Epithelial cell of proximal tubule (primary cell): ENCODE results near the gene WDR74. TPM values are rescaled to one million over a fixed set of nuclear protein-coding genes. Genes with fewer than 3 reads are reported as not detected.

Experiments
- DNase-seq: peaks from one replicate; pipeline ENCODE4 v3.0.0-alpha.2; 2011; ENCODE audit warnings: low read depth
- H3K4me3 ChIP-seq: 2 replicates; pipeline ENCODE4 v1.5.1; 2011; ENCODE audit warnings: low read depth, mild to moderate bottlenecking, low read length
- total RNA-seq: library from RNA; depleted of rRNA; stranded (reverse); fragments of >200 nt; gene quantifications from 2 replicates; pipeline ENCODE4 v1.2.3, GENCODE V29; 2015
- TF ChIP-seq, protein P1 (sequence below): conservative IDR thresholded peaks from 2 replicates; pipeline ENCODE4 v1.5.1; 2012; ENCODE audit warnings: low read depth, mild to moderate bottlenecking, low read length

Gene WDR74
- total RNA-seq, 1 donor from 2014 or later = 55.3 TPM

DNA sequence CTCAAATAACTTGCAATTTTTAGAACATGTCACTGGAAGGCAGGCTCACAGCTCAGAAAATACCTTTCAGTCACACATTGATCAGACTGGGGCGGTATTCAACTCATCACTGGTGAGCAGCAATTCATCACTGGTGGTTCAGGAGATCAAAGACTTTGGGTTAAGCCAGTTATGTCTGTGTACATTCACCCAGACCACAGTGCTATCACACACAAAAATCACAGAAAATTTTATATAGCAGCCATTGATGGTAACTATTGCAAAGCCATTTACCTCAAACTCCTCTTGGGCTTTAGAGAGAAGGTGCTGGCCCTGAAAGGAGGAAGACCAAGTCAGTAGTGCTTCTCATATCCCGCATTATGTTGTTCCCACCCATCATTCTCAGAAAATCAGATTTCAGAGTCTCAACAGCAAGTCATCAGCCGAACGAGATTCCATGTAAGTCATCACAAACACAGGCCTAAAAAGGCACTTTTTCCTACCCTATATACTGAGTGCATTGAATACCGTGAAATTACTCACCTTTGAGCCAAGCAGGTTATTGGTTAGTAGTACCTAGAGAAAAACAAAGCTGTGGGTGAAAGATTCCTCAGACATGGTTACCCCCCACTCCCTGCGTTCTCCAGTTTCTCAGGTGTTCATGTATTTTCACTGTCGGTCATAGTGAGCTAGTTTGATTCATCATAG is 14.0 kb upstream of the WDR74 start:
- DNase-seq = no peak
- TF ChIP-seq, protein P1, sequence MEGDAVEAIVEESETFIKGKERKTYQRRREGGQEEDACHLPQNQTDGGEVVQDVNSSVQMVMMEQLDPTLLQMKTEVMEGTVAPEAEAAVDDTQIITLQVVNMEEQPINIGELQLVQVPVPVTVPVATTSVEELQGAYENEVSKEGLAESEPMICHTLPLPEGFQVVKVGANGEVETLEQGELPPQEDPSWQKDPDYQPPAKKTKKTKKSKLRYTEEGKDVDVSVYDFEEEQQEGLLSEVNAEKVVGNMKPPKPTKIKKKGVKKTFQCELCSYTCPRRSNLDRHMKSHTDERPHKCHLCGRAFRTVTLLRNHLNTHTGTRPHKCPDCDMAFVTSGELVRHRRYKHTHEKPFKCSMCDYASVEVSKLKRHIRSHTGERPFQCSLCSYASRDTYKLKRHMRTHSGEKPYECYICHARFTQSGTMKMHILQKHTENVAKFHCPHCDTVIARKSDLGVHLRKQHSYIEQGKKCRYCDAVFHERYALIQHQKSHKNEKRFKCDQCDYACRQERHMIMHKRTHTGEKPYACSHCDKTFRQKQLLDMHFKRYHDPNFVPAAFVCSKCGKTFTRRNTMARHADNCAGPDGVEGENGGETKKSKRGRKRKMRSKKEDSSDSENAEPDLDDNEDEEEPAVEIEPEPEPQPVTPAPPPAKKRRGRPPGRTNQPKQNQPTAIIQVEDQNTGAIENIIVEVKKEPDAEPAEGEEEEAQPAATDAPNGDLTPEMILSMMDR = no peak
- peak overlapping the region; percentile 82 for H3K4me3 ChIP-seq

DNA sequence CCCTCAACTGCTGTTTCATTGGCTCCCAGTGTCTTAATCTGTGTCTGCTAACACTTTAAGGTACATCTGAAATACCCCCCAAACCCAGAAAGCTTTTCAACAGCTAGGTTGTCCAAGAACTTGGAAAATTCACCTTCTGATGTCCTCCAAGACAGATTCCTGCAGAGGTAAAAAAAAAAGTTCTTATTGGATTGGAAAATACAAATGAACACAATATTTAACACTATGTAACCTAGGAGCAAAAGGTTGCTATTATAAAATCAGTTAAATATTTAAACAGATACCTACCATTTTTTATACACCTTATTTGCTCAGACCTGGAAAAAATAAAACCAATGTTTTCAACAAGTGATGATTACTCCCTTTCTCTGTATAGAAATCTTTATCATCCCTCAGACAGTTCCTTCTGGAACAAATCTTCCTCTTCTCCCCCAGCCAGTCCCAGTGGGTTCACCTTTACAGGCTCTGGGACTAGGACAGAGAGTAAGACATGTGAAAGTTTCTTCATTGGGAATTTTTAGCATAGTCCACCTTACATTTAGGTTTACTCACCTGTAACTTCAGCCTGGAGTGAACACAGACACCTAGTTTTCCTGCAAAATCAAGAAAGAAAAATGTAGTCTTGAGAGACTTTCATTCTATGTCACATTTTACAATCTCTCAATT is 13.3 kb upstream of the WDR74 start:
- H3K4me3 ChIP-seq = no peak overlapping the region
- no peak for DNase-seq

DNA sequence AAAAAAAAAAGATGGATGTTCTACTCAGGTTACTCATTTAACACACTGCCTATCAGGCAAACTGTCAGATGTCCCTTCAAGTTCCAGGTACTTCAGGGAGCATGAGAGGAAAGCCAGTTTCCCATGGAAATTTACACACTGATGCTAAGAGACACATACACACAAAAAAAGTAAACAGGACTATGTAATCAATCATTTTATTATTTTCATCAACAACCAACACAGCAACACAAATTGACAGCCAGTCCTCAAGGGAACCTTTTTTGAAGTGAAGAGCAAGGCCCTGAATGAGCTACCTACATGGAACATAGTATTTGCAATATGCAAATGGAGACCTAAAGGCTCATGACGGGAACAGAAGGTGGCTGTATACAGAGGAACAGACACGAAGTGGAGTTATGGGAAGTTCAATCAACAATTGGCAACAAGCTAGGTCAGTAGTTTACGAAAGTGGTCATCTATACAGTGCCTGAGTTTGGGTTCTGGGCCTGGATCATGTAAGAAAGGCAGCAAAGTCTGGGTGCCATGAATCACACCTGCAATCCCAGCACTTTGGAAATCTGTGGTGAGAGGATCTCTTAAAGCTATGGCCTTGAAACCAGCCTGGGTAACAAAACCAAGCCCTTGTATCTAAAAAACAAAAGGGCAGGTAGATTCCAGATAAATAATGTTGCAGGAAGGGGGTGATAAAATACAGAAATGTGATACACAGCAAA is 12.6 kb upstream of the WDR74 start:
- no peak for DNase-seq
- H3K4me3 ChIP-seq = no peak overlapping the region
- TF ChIP-seq, protein P1 = no peak

More for the DNA sequence above, 13.3 kb upstream of the WDR74 start:
- TF ChIP-seq, protein P1 = no peak

DNA sequence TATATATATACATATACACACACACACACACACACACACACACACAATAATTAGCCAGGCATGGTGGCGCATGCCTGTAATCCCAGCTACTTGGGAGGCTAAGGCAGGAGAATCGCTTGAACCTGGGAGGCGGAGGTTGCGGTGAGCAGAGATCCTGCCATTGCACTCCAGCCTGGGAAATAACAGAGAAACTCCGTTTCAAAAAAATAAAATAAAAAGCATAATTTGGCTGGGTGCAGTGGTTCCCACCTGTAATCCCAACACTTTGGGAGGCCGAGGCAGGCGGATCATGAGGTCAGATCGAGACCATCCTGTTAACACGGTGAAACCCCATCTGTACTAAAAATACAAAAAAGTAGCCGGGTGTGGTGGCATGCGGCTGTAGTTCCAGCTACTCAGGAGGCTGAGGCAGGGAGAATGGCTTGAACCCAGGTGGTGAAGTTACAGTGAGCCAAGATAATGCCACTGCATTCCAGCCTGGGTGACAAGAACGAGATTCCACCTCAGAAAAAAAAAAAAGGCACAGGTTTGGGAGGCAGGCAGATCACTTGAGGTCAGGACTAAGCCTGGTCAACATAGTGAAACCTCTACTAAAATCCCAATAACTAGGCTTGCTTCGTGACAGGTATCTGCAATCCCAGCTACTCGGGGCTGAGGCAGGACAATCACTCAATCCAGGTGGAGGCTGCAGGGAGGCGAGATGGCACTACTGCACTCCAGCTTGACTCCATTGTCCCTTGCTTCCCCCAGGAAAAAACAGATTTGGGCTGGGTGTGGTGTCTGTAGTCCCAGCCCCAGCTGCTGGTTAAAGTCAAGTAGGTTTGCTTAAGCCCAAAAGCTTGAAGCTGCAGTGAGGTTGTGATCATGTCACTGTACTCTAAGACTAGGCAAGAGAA is 11.8 kb upstream of the WDR74 start:
- no peak overlapping the region for H3K4me3 ChIP-seq
- TF ChIP-seq, protein P1 = no peak
- no peak for DNase-seq

DNA sequence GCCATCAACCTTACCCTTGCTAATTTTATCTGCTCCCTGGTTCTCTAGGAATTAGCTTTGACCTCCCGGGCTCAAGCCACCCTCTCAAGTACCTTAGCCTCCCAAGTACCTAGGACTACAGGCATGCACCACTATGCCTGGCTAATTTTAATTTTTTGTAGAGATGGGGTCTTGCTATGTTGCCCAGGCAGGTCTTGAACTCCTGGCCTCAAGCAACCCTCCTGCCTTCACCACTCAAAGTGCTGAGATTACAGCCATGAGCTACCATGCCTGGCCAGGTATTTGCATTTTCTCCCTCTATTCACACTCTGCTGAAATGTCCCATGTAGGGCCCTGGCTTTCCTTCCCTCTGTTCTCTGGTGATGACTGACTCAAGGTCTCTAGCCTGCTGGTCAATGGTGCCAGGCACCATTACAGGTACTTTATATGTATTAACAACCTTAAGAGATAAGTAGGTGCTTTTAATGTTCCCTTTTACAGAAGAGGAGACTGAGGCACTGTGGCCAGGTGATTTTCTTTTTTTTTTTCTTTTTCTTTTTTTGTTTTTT is 8.5 kb upstream of the WDR74 start:
- H3K4me3 ChIP-seq = no peak overlapping the region
- TF ChIP-seq, protein P1 = no peak
- DNase-seq = no peak

DNA sequence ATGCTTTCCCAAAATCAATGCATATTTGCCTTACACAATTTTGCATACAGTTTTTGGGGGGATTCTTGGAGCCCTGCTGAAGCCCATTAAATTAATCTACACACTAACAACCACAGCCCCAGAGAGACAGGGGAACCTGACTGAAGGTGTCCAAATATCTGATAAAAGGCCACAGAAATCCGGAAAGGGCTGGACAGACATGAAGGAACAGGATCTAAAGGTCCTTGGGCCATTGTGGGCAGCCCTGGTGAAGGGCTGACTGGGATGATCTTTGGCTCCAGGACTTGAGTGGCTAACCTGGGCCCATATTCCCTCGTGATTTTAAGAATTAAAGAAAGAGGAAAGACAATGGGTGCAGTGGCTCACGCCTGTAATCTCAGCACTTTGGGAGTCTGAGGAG is 6.8 kb upstream of the WDR74 start:
- TF ChIP-seq, protein P1 = no peak

More for the DNA sequence above, 6.8 kb upstream of the WDR74 start:
- H3K4me3 ChIP-seq = no peak overlapping the region
- no peak for DNase-seq
